Measurements from ENCODE around the gene CACNA1C. TPM values are rescaled to one million over a fixed set of nuclear protein-coding genes. Genes with fewer than 3 reads are reported as not detected.

CACNA1C gene
- total RNA-seq, 1 experiment from 2014 or later, result 3.7 TPM

GRCh38 chr12:2539938-2540337 lies 487.2 kb downstream of the CACNA1C start:
- Histone ChIP-seq H3K27me3 (replicated peaks; ENCODE audit: insufficient read depth, low read depth, low read length, poor library complexity) (no peaks in the 10 kb centered on the region), H3K4me3 (ENCODE audit: low read depth, low read length, poor library complexity, severe bottlenecking) (no peak overlapping the region), H3K36me3 (ENCODE audit: insufficient read depth, low read length, poor library complexity, severe bottlenecking) (no peaks in the 10 kb centered on the region), H3K9me3 (ENCODE audit: low read depth, low read length, poor library complexity, severe bottlenecking) (no peaks in the 10 kb centered on the region), H3K27ac (ENCODE audit: low read depth, low read length, poor library complexity, severe bottlenecking) (no peak overlapping the region), H3K4me1 (ENCODE audit: insufficient read depth, low read length, poor library complexity, severe bottlenecking) (no peaks in the 10 kb centered on the region)
- intact Hi-C loops (cut with micrococcal nuclease; ENCODE audit: unreplicated experiment), result no loop called here
- POLR2A ChIA-PET (ENCODE audit: low non-redundant PET), result no interaction called here
- CTCF ChIA-PET, result no interaction called here
- TF ChIP-seq CTCF (conservative IDR thresholded peaks at IDR 0.05; ENCODE audit: low read depth, low read length) (no peak), EZH2 (IDR thresholded peaks at IDR 0.05; ENCODE audit: borderline replicate concordance, low read depth, low read length, poor library complexity, severe bottlenecking) (no peak)
- no TSS peak for BruUV-seq (replicated peaks)
- no peak for DNase-seq (ENCODE audit: low spot score)

- no peaks in the 10 kb centered on the region for H3K27me3 ChIP-seq (replicated peaks; ENCODE audit: insufficient read depth, low read depth, low read length, poor library complexity)
- no peaks in the 10 kb centered on the region for H3K9me3 ChIP-seq (ENCODE audit: low read depth, low read length, poor library complexity, severe bottlenecking)
- TF ChIP-seq EZH2 (IDR thresholded peaks at IDR 0.05; ENCODE audit: borderline replicate concordance, low read depth, low read length, poor library complexity, severe bottlenecking), result no peak
- TF ChIP-seq CTCF (conservative IDR thresholded peaks at IDR 0.05; ENCODE audit: low read depth, low read length), result no peak
- no peak overlapping the region for H3K27ac ChIP-seq (ENCODE audit: low read depth, low read length, poor library complexity, severe bottlenecking)
- no peaks in the 10 kb centered on the region for H3K4me1 ChIP-seq (ENCODE audit: insufficient read depth, low read length, poor library complexity, severe bottlenecking)
- no peaks in the 10 kb centered on the region for H3K36me3 ChIP-seq (ENCODE audit: insufficient read depth, low read length, poor library complexity, severe bottlenecking)
- POLR2A ChIA-PET (ENCODE audit: low non-redundant PET), result no interaction called here
- CTCF ChIA-PET, result no interaction called here
- no TSS peak for BruUV-seq (replicated peaks)
- DNase-seq (ENCODE audit: low spot score), result no peak
- intact Hi-C loops (cut with micrococcal nuclease; ENCODE audit: unreplicated experiment), result no loop called here
- H3K4me3 ChIP-seq (ENCODE audit: low read depth, low read length, poor library complexity, severe bottlenecking), result no peak overlapping the region
Observed at GRCh38 chr12:2540535-2540941, 487.8 kb downstream of the CACNA1C start.

- no peaks in the 10 kb centered on the region for H3K36me3 ChIP-seq (ENCODE audit: insufficient read depth, low read length, poor library complexity, severe bottlenecking)
- intact Hi-C loops (cut with micrococcal nuclease; ENCODE audit: unreplicated experiment), result no loop called here
- H3K27ac ChIP-seq (ENCODE audit: low read depth, low read length, poor library complexity, severe bottlenecking), result no peak overlapping the region
- H3K9me3 ChIP-seq (ENCODE audit: low read depth, low read length, poor library complexity, severe bottlenecking), result no peaks in the 10 kb centered on the region
- H3K27me3 ChIP-seq (replicated peaks; ENCODE audit: insufficient read depth, low read depth, low read length, poor library complexity), result no peaks in the 10 kb centered on the region
- no TSS peak for BruUV-seq (replicated peaks)
- no peak for DNase-seq (ENCODE audit: low spot score)
- TF ChIP-seq CTCF (conservative IDR thresholded peaks at IDR 0.05; ENCODE audit: low read depth, low read length) (no peak), EZH2 (IDR thresholded peaks at IDR 0.05; ENCODE audit: borderline replicate concordance, low read depth, low read length, poor library complexity, severe bottlenecking) (no peak)
- ChIA-PET POLR2A (ENCODE audit: low non-redundant PET) (no interaction called here), CTCF (no interaction called here)
- H3K4me1 ChIP-seq (ENCODE audit: insufficient read depth, low read length, poor library complexity, severe bottlenecking), result no peaks in the 10 kb centered on the region
- H3K4me3 ChIP-seq (ENCODE audit: low read depth, low read length, poor library complexity, severe bottlenecking), result no peak overlapping the region
Observed at GRCh38 chr12:2541631-2542204, 488.9 kb downstream of the CACNA1C start.

All from A673 (cell line).